ENCODE measurements around the gene ELOVL1. TPM values are rescaled to one million over a fixed set of nuclear protein-coding genes. Genes with fewer than 3 reads are reported as not detected.

ELOVL1 gene
- total RNA-seq, 1 donor from 2014 or later = 18.7 TPM

DNA sequence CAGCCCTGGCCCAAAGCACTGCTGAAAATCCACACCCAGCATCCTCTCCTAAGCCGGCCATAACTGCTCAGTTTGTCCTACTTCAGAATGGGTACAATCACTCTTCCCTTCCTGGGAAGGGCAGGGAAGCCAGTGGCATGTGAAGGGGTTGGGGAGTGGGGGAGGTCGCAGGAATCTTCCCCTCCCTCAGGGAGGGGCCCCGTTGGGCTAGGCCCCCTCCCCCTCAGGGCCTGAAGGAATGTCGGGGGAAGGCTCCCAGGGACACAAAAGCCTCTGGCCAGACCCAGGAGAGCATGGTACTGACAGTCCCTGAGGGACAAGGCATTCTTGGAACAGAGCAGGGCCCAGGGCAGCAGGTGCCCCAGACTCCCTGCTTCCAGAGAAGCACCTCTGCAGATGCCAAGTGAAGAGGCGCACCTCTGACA lies 1.2 kb downstream of the ELOVL1 start:
- no peak for DNase-seq
- Mint-ChIP-seq H3K27ac (ENCODE audit: unreplicated experiment) (no peak overlapping the region), H3K36me3 (ENCODE audit: unreplicated experiment) (peaks cover 6% of the 10 kb centered on the region)

DNA sequence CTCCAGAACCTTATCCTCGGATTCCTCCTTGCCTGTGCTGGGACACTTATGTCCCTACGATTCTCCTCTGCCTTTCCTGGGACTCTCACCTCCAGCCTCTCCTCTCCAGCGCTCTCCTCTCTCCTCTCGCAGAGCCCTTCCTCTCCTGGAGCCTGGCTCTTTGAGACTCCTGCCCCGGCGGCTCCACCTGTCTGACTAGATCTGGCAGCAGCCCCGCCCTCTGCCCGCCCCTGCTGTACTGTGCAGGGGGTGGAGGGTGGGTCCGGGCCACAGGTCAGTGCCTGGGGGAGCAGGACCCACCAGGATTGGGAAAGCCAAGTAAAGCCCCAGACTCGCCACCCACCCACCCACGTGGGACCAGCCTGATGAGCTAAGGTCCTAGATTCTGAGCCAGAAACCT lies 1.6 kb downstream of the ELOVL1 start:
- H3K36me3 Mint-ChIP-seq (ENCODE audit: unreplicated experiment) = peaks cover 6% of the 10 kb centered on the region
- DNase-seq = no peak
- peaks cover 6% of the 10 kb centered on the region for H3K9me3 Mint-ChIP-seq (ENCODE audit: unreplicated experiment)
- no peak overlapping the region for H3K27ac Mint-ChIP-seq (ENCODE audit: unreplicated experiment)
- TF ChIP-seq, protein P1, sequence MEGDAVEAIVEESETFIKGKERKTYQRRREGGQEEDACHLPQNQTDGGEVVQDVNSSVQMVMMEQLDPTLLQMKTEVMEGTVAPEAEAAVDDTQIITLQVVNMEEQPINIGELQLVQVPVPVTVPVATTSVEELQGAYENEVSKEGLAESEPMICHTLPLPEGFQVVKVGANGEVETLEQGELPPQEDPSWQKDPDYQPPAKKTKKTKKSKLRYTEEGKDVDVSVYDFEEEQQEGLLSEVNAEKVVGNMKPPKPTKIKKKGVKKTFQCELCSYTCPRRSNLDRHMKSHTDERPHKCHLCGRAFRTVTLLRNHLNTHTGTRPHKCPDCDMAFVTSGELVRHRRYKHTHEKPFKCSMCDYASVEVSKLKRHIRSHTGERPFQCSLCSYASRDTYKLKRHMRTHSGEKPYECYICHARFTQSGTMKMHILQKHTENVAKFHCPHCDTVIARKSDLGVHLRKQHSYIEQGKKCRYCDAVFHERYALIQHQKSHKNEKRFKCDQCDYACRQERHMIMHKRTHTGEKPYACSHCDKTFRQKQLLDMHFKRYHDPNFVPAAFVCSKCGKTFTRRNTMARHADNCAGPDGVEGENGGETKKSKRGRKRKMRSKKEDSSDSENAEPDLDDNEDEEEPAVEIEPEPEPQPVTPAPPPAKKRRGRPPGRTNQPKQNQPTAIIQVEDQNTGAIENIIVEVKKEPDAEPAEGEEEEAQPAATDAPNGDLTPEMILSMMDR (IDR thresholded peaks at IDR 0.05; ENCODE audit: partially characterized antibody, unreplicated experiment) = no peak
- H3K27me3 Mint-ChIP-seq (ENCODE audit: unreplicated experiment) = peaks cover 5% of the 10 kb centered on the region
- peak overlapping the region; percentile 65 for H3K4me3 Mint-ChIP-seq (ENCODE audit: unreplicated experiment)
- H3K4me1 Mint-ChIP-seq (ENCODE audit: low read depth, unreplicated experiment) = peaks cover 8% of the 10 kb centered on the region

More for the DNA sequence above, 1.2 kb downstream of the ELOVL1 start:
- TF ChIP-seq, protein P1 (IDR thresholded peaks at IDR 0.05; ENCODE audit: partially characterized antibody, unreplicated experiment) = no peak
- H3K4me1 Mint-ChIP-seq (ENCODE audit: low read depth, unreplicated experiment) = peaks cover 5% of the 10 kb centered on the region
- H3K27me3 Mint-ChIP-seq (ENCODE audit: unreplicated experiment) = peaks cover 5% of the 10 kb centered on the region
- H3K4me3 Mint-ChIP-seq (ENCODE audit: unreplicated experiment) = peak overlapping the region; percentile 87
- H3K9me3 Mint-ChIP-seq (ENCODE audit: unreplicated experiment) = peaks cover 4% of the 10 kb centered on the region

DNA sequence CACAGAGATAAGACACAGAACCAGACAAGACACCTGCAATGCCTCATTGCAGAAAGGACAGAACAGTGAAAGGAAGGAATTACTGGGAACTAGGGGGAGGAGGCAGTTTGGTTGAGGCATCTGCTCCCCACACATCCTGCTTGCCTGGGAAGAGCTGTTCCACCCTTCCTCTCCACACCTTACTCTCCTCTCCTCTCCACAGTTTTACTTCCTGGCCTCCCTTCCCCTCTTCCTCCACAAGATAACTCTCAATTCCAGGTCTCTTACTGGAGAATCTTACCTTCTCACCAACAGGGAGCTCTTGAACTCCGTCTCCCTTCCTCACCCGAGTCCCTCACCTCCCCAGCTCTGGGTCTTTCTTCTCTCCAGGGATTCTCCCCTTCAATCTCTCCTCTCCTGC lies 2.1 kb downstream of the ELOVL1 start:
- Mint-ChIP-seq H3K4me1 (ENCODE audit: low read depth, unreplicated experiment) (peaks cover 8% of the 10 kb centered on the region), H3K27me3 (ENCODE audit: unreplicated experiment) (peaks cover 5% of the 10 kb centered on the region), H3K9me3 (ENCODE audit: unreplicated experiment) (peaks cover 7% of the 10 kb centered on the region), H3K27ac (ENCODE audit: unreplicated experiment) (no peak overlapping the region), H3K4me3 (ENCODE audit: unreplicated experiment) (peak overlapping the region; percentile 65), H3K36me3 (ENCODE audit: unreplicated experiment) (peaks cover 6% of the 10 kb centered on the region)
- TF ChIP-seq, protein P1 (IDR thresholded peaks at IDR 0.05; ENCODE audit: partially characterized antibody, unreplicated experiment) = no peak
- no peak for DNase-seq

DNA sequence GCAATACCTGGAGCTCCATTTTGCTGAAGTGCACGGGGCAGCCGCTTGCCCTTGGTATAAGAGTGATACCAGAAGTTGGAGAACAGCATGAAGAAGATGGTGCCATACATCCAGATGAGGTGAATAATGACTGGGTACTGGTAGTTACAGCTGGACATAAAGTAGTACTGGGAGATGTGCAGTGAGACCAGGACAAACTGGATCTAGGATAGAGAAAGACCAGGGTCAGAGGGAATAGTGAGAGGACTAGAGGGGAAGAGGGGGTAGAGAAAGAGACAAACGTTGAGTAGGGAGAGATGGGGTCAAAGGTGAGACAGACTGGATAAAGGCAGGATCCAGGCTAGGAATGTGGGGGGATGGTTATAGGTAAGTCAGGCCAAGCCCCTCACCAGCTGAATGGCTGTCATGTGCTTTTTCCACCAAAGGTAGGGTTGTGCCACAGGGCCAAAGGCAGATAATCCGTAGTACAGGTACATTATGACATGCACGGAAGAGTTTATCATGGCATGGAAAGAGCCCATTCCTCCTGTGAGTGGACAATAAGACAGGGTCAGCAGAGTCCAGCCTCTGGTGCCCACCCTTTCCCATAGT lies 3.8 kb downstream of the ELOVL1 start:
- Mint-ChIP-seq H3K4me1 (ENCODE audit: low read depth, unreplicated experiment) (peaks cover 14% of the 10 kb centered on the region), H3K27ac (ENCODE audit: unreplicated experiment) (peak overlapping the region; percentile 38), H3K27me3 (ENCODE audit: unreplicated experiment) (peaks cover 5% of the 10 kb centered on the region), H3K4me3 (ENCODE audit: unreplicated experiment) (no peak overlapping the region), H3K36me3 (ENCODE audit: unreplicated experiment) (peaks cover 6% of the 10 kb centered on the region), H3K9me3 (ENCODE audit: unreplicated experiment) (peaks cover 7% of the 10 kb centered on the region)
- DNase-seq = no peak
- TF ChIP-seq, protein P1 (IDR thresholded peaks at IDR 0.05; ENCODE audit: partially characterized antibody, unreplicated experiment) = no peak

DNA sequence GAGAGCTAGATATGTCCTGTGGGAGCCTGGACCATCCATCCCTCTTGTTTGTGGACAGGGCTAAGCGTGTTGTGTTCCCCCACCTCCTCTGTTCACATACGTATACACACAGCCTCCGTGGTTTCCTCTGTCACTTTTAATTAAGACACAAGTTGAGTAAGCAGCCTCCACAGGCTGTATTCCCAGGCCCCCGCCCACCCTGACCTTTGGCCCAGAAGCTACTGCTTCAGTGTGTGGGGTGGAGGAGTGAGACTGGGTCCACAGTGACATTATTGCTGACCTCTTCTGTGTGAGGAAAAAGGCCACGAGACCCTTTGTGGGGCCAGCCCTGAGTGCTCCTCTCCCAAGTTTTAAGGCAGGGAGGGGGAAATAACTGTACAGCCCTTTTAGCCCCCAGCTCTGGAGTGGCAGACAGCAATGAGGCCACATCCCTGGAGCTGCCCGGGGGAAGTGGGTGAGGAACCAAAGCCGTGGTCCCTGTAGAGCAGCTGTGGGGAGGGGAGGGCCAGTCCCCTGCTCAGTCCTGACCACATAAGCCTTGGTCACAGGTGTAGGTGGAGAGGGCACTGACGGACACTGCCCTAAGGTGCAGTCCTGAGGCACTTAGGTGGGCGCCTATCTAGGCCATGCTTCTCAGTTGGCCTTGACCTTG lies 4.4 kb downstream of the ELOVL1 start:
- no peak for DNase-seq
- TF ChIP-seq, protein P1 (IDR thresholded peaks at IDR 0.05; ENCODE audit: partially characterized antibody, unreplicated experiment) = no peak
- peaks cover 7% of the 10 kb centered on the region for H3K9me3 Mint-ChIP-seq (ENCODE audit: unreplicated experiment)
- H3K36me3 Mint-ChIP-seq (ENCODE audit: unreplicated experiment) = peaks cover 6% of the 10 kb centered on the region
- H3K27ac Mint-ChIP-seq (ENCODE audit: unreplicated experiment) = no peak overlapping the region
- no peak overlapping the region for H3K4me3 Mint-ChIP-seq (ENCODE audit: unreplicated experiment)
- peaks cover 5% of the 10 kb centered on the region for H3K27me3 Mint-ChIP-seq (ENCODE audit: unreplicated experiment)
- H3K4me1 Mint-ChIP-seq (ENCODE audit: low read depth, unreplicated experiment) = peaks cover 11% of the 10 kb centered on the region

Measured in glutamatergic neuron (in vitro differentiated cells).